ENCODE data around the gene INPP5F. TPM values are rescaled to one million over a fixed set of nuclear protein-coding genes. Genes with fewer than 3 reads are reported as not detected.

INPP5F gene
- total RNA-seq, 6 experiments from 2014 or later: 8.7 to 12.8 (median 12.5) TPM

- Mint-ChIP-seq H3K27me3 (ENCODE audit: insufficient read depth) (no peaks in the 10 kb centered on the region; the same call in 1 of the 2 replicates), H3K36me3 (ENCODE audit: low read depth) (peaks cover 27% of the 10 kb centered on the region), H3K27ac (no peak overlapping the region; the same call in 1 of the 2 replicates), H3K4me3 (no peak overlapping the region), H3K4me1 (ENCODE audit: low read depth) (peaks cover 17% of the 10 kb centered on the region), H3K9me3 (no peaks in the 10 kb centered on the region)
- TF ChIP-seq CTCF (IDR thresholded peaks at IDR 0.05): no peak
- DNase-seq: no peak
Measured at GRCh38 chr10:119827430-119827829, 101.6 kb downstream of the INPP5F start.

- Mint-ChIP-seq H3K36me3 (ENCODE audit: low read depth) (peaks cover 44% of the 10 kb centered on the region), H3K4me1 (ENCODE audit: low read depth) (peaks cover 25% of the 10 kb centered on the region), H3K27me3 (ENCODE audit: insufficient read depth) (no peaks in the 10 kb centered on the region; the same call in 1 of the 2 replicates), H3K27ac (no peak overlapping the region; the same call in 1 of the 2 replicates), H3K9me3 (no peaks in the 10 kb centered on the region), H3K4me3 (no peak overlapping the region)
- no peak for DNase-seq
- no peak for TF ChIP-seq CTCF (IDR thresholded peaks at IDR 0.05)
Measured at GRCh38 chr10:119829429-119829828, 103.6 kb downstream of the INPP5F start.

GRCh38 chr10:119830851-119831250 lies 105.0 kb downstream of the INPP5F start:
- Mint-ChIP-seq H3K36me3 (ENCODE audit: low read depth) (peaks cover 56% of the 10 kb centered on the region), H3K27me3 (ENCODE audit: insufficient read depth) (no peaks in the 10 kb centered on the region; the same call in 1 of the 2 replicates), H3K27ac (no peak overlapping the region), H3K4me1 (ENCODE audit: low read depth) (peaks cover 28% of the 10 kb centered on the region), H3K9me3 (no peaks in the 10 kb centered on the region), H3K4me3 (no peak overlapping the region)
- TF ChIP-seq CTCF (IDR thresholded peaks at IDR 0.05): no peak
- no peak for DNase-seq

GRCh38 chr10:119831656-119832055 lies 105.8 kb downstream of the INPP5F start:
- no peak for DNase-seq
- peaks cover 59% of the 10 kb centered on the region for H3K36me3 Mint-ChIP-seq (ENCODE audit: low read depth)
- peaks cover 25% of the 10 kb centered on the region for H3K4me1 Mint-ChIP-seq (ENCODE audit: low read depth)
- no peaks in the 10 kb centered on the region; the same call in 1 of the 2 replicates for H3K27me3 Mint-ChIP-seq (ENCODE audit: insufficient read depth)
- TF ChIP-seq CTCF (IDR thresholded peaks at IDR 0.05): no peak
- no peak overlapping the region for H3K4me3 Mint-ChIP-seq
- H3K9me3 Mint-ChIP-seq: no peaks in the 10 kb centered on the region
- H3K27ac Mint-ChIP-seq: no peak overlapping the region

- Mint-ChIP-seq H3K4me3 (no peak overlapping the region), H3K9me3 (no peaks in the 10 kb centered on the region), H3K27ac (no peak overlapping the region), H3K36me3 (ENCODE audit: low read depth) (peaks cover 55% of the 10 kb centered on the region), H3K27me3 (ENCODE audit: insufficient read depth) (no peaks in the 10 kb centered on the region), H3K4me1 (ENCODE audit: low read depth) (peaks cover 16% of the 10 kb centered on the region)
- TF ChIP-seq CTCF (IDR thresholded peaks at IDR 0.05): no peak
- DNase-seq: no peak
Measured at GRCh38 chr10:119832951-119833350, 107.1 kb downstream of the INPP5F start.

- no peaks in the 10 kb centered on the region for H3K27me3 Mint-ChIP-seq (ENCODE audit: insufficient read depth)
- peaks cover 60% of the 10 kb centered on the region for H3K36me3 Mint-ChIP-seq (ENCODE audit: low read depth)
- no peak overlapping the region for H3K4me3 Mint-ChIP-seq
- no peaks in the 10 kb centered on the region for H3K9me3 Mint-ChIP-seq
- no peak for DNase-seq
- peak overlapping the region; percentile 30 for H3K27ac Mint-ChIP-seq
- no peak for TF ChIP-seq CTCF (IDR thresholded peaks at IDR 0.05)
- H3K4me1 Mint-ChIP-seq (ENCODE audit: low read depth): peaks cover 16% of the 10 kb centered on the region
Measured at GRCh38 chr10:119834188-119834587, 108.3 kb downstream of the INPP5F start.

Measured in HFFc6 (cell line).